ENCODE data around the gene HMGCS2.

GRCh38 chr1:119743776-119744597 lies 24.7 kb downstream of the HMGCS2 start:
- TF ChIP-seq HNF4G (IDR thresholded peaks at IDR 0.05) (no peak), CTCF (IDR thresholded peaks at IDR 0.05; ENCODE audit: low read depth, low read length, missing input control) (peak; percentile 79), JUND (IDR thresholded peaks at IDR 0.05) (no peak)
